ENCODE measurements around the gene UCP1. TPM values are rescaled to one million over a fixed set of nuclear protein-coding genes. Genes with fewer than 3 reads are reported as not detected.

The UCP1 gene, protein sequence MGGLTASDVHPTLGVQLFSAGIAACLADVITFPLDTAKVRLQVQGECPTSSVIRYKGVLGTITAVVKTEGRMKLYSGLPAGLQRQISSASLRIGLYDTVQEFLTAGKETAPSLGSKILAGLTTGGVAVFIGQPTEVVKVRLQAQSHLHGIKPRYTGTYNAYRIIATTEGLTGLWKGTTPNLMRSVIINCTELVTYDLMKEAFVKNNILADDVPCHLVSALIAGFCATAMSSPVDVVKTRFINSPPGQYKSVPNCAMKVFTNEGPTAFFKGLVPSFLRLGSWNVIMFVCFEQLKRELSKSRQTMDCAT
- not detected in 2 replicates for total RNA-seq

DNA sequence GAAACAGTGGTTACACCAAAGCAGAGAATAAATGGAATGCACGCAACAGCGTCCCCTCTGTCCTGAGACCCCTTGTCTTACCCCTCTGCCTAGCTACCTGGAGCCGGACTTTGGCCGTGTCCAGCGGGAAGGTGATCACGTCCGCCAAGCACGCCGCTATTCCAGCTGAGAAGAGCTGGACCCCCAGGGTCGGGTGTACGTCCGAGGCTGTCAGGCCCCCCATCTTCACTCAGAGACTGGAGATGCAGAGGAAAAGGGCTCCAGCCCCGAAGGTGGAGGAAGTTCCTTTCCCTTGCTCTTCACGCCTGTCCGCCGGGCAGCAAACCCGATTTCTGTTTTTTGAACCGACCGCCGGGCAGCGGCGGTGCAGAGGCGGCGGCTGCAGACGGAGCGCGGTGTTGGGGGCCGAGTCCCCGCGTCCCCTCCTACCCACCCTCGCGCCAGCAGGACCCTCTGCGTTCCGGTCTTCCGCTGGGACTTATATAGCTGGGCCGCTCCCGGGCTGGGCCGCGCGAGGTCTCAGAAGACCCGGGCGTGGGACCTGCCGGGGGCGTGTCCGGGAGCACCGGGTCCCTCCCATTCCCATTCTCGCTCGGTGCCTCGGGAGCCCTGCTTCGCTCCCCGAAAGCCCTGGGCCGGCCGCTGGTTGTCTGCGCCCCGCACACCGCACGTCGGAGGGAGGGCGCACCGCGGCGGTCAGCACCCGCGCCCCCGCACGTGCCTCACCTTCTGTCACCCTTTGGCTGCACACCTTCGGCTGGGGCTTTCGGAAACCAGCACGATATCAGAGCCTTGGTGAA lies at the start of gene UCP1:
TSS of gene UCP1 (minus strand) at position 455 of the 800 bp plus-strand sequence. CDS start at position 223, 232 bp downstream.

DNA sequence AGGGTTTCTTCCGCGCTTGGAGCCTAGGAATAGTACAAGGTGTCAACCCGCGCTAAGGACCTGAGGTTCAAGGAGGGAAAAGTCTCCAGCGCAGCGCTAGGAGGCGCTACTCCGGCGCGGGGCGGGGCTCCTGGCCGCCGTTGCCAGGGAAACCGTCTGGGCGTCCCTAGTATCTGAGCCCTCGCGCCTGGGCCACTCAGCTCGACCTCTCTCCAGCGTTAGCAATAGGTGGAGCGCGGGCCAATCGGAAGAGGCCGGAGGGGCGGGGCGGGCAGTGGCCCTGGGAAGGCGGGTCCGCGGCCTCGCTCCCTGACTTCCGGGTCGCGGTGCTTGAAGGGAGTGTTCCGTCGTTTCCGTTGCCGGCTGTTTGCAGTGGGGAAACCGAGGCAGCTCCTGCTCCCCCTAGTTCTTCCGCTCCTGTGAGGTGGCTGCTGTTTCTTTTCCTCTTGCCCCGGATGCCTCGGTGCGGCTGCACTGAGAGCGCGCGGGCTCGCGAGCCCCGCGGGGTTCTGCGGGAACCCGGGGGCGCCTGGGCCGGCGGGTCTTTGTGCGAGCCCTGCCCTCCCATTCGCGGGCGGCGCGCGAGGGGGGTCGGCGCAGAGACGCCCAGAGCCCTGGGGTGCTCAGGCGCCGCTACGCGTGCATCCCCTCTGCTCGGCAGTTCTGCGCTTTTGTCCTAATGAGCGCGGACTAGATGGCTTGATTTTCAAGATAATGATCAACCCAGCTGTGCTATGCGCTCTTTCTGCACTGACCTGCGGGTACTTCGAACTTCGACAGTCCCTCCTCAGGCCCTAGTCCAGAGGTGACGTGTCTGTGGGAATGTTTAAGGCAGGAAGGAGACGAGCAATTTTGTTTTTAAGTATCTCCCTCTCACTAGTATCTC lies 44.7 kb downstream of the UCP1 start, which contains the start of gene ELMOD2:
TSS of gene ELMOD2 (plus strand) at position 312 of the 886 bp plus-strand sequence. CDS start 1,261 bp downstream, outside the sequence.

Other genes with a start within 250 kb of the UCP1 start
- 58.3 and 59.3 TPM in 2 replicates for gene SCOC, start 195.3 kb downstream of the UCP1 start, total RNA-seq
- gene CLGN, start 141.3 kb downstream of the UCP1 start, total RNA-seq, result not detected in 2 replicates
- not detected in 2 replicates for gene MGAT4D, start 70.7 kb downstream of the UCP1 start, total RNA-seq
- 27.8 and 34.5 TPM in 2 replicates for gene ELMOD2, start 44.8 kb downstream of the UCP1 start, total RNA-seq
- gene TBC1D9, start 187.4 kb upstream of the UCP1 start, total RNA-seq, result 20.9 and 23.7 TPM in 2 replicates